ENCODE measurements around the gene GSTM5. TPM values are rescaled to one million over a fixed set of nuclear protein-coding genes. Genes with fewer than 3 reads are reported as not detected.
"Not testable (repeated sequence)": the region's sequence is repeated elsewhere in the genome, so short reads cannot be mapped to it uniquely, and the experiment has no call there.

Gene GSTM5
- polyA plus RNA-seq, 3 donors = 0.84 to 62.9 (median 5.8) TPM

- WGBS, 3 donors = 60 to 68% methylated on average over 5 to 6 of the region's 6 CpGs; no CpG with 5 or more reads in 1 of the 3 donors
- H3K27ac ChIP-seq (ENCODE audit: low read depth, low read length) = no peak overlapping the region
These were observed 20.3 kb upstream of the GSTM5 start for GRCh38 chr1:109691759-109692158.

- not testable (repeated sequence) for H3K27ac ChIP-seq (ENCODE audit: low read depth, low read length)
- 92 to 97% methylated on average over 5 of the region's 5 CpGs; no CpG with 5 or more reads in 1 of the 3 donors for WGBS, 3 donors
These were observed 17.7 kb upstream of the GSTM5 start for GRCh38 chr1:109694400-109694799.

- not testable (repeated sequence) for H3K27ac ChIP-seq (ENCODE audit: low read depth, low read length)
- 83 to 84% methylated on average over 3 of the region's 3 CpGs; no CpG with 5 or more reads in 1 of the 3 donors for WGBS, 3 donors
These were observed 16.9 kb upstream of the GSTM5 start for GRCh38 chr1:109695138-109695537.

- H3K27ac ChIP-seq (ENCODE audit: low read depth, low read length) = no peak overlapping the region
- 89 to 93% methylated on average over 4 of the region's 4 CpGs; no CpG with 5 or more reads in 1 of the 3 donors for WGBS, 3 donors
These were observed 15.0 kb upstream of the GSTM5 start for GRCh38 chr1:109697066-109697465.

GRCh38 chr1:109697861-109698260 is 14.2 kb upstream of the GSTM5 start:
- WGBS, 3 donors = 91% methylated on average over 4 of the region's 4 CpGs; no CpG with 5 or more reads in 1 of the 3 donors
- not testable (repeated sequence) for H3K27ac ChIP-seq (ENCODE audit: low read depth, low read length)

GRCh38 chr1:109702940-109703339 is 9.1 kb upstream of the GSTM5 start:
- H3K27ac ChIP-seq (ENCODE audit: low read depth, low read length) = not testable (repeated sequence)
- 85 to 91% (median 87%) methylated on average over 3 of the region's 3 CpGs for WGBS, 3 donors

- no peak overlapping the region for H3K27ac ChIP-seq (ENCODE audit: low read depth, low read length)
- WGBS, 3 donors = 67 to 86% (median 79%) methylated on average over 8 of the region's 8 CpGs
These were observed 7.9 kb upstream of the GSTM5 start for GRCh38 chr1:109704173-109704572.

GRCh38 chr1:109705411-109705810 is 6.6 kb upstream of the GSTM5 start:
- 83 to 94% (median 92%) methylated on average over 4 of the region's 4 CpGs for WGBS, 3 donors
- no peak overlapping the region for H3K27ac ChIP-seq (ENCODE audit: low read depth, low read length)

- 78 to 92% (median 80%) methylated on average over 4 of the region's 4 CpGs for WGBS, 3 donors
- not testable (repeated sequence) for H3K27ac ChIP-seq (ENCODE audit: low read depth, low read length)
These were observed 3.1 kb upstream of the GSTM5 start for GRCh38 chr1:109708949-109709348.

GRCh38 chr1:109709822-109710221 is 2.2 kb upstream of the GSTM5 start:
- H3K27ac ChIP-seq (ENCODE audit: low read depth, low read length) = not testable (repeated sequence)

GRCh38 chr1:109712321-109712864 is 342 bp downstream of the GSTM5 start:
- H3K27ac ChIP-seq (ENCODE audit: low read depth, low read length) = no peak overlapping the region
- WGBS, 3 donors = 39 to 60% (median 47%) methylated on average over 22 of the region's 22 CpGs

- H3K27ac ChIP-seq (ENCODE audit: low read depth, low read length) = no peak overlapping the region
- 86 to 90% (median 87%) methylated on average over 5 of the region's 5 CpGs for WGBS, 3 donors
These were observed 1.6 kb downstream of the GSTM5 start for GRCh38 chr1:109713636-109714035.

- 82 to 84% (median 82%) methylated on average over 12 of the region's 12 CpGs for WGBS, 3 donors
- H3K27ac ChIP-seq (ENCODE audit: low read depth, low read length) = no peak overlapping the region
These were observed 2.8 kb downstream of the GSTM5 start for GRCh38 chr1:109714661-109715372.

- H3K27ac ChIP-seq (ENCODE audit: low read depth, low read length) = no peak overlapping the region
- WGBS, 3 donors = 63 to 82% (median 70%) methylated on average over 3 of the region's 3 CpGs
These were observed 4.1 kb downstream of the GSTM5 start for GRCh38 chr1:109716121-109716520.

- 48 to 77% (median 55%) methylated on average over 3 of the region's 3 CpGs for WGBS, 3 donors
- H3K27ac ChIP-seq (ENCODE audit: low read depth, low read length) = no peak overlapping the region
These were observed 4.6 kb downstream of the GSTM5 start for GRCh38 chr1:109716570-109717090.

GRCh38 chr1:109717729-109718128 is 5.7 kb downstream of the GSTM5 start:
- no peak overlapping the region for H3K27ac ChIP-seq (ENCODE audit: low read depth, low read length)
- 78 to 81% (median 81%) methylated on average over 5 of the region's 5 CpGs for WGBS, 3 donors

- WGBS, 3 donors = 64 to 94% (median 90%) methylated on average over 2 of the region's 2 CpGs
- H3K27ac ChIP-seq (ENCODE audit: low read depth, low read length) = no peak overlapping the region
These were observed 6.4 kb downstream of the GSTM5 start for GRCh38 chr1:109718495-109718894.

- 69 to 77% (median 74%) methylated on average over 5 of the region's 5 CpGs for WGBS, 3 donors
- no peak overlapping the region for H3K27ac ChIP-seq (ENCODE audit: low read depth, low read length)
These were observed 7.3 kb downstream of the GSTM5 start for GRCh38 chr1:109719337-109719837.

- 63 to 91% (median 66%) methylated on average over 5 of the region's 5 CpGs for WGBS, 3 donors
- H3K27ac ChIP-seq (ENCODE audit: low read depth, low read length) = no peak overlapping the region
These were observed 9.0 kb downstream of the GSTM5 start for GRCh38 chr1:109721042-109721441.

- 95 to 99% (median 98%) methylated on average over 1 of the region's 1 CpG for WGBS, 3 donors
- H3K27ac ChIP-seq (ENCODE audit: low read depth, low read length) = no peak overlapping the region
These were observed 9.9 kb downstream of the GSTM5 start for GRCh38 chr1:109721971-109722370.
